Thyroid gland (tissue), 4 donors: ENCODE results near the gene NFATC2. TPM values are rescaled to one million over a fixed set of nuclear protein-coding genes. Genes with fewer than 3 reads are reported as not detected.

ENCODE experiments used
- DNase-seq, 2 donors: peaks; one replicate each; pipeline ENCODE4 v3.0.0-alpha.2; 2019
- H3K27ac ChIP-seq, 3 donors: fragments of 200-600 bp; sonication (generic); 1 replicate in 2 of 3; 2 replicates in 1 of 3; pipeline ENCODE4 v1.5.1; 2016 to 2019; ENCODE audit warnings: mild to moderate bottlenecking in 1 of 3, moderate library complexity in 1 of 3
- H3K27me3 ChIP-seq: fragments of 200-600 bp; sonication (generic); one replicate; pipeline ENCODE4 v1.5.1; 2019
- H3K36me3 ChIP-seq, 2 donors: fragments of 200-600 bp; sonication (generic); one replicate each; pipeline ENCODE4 v1.5.1; 2016 to 2019
- H3K4me1 ChIP-seq, 2 donors: fragments of 200-600 bp; sonication (generic); one replicate each; pipeline ENCODE4 v1.5.1; 2017 to 2019
- H3K4me3 ChIP-seq, 3 donors: fragments of 200-600 bp; sonication (generic); replicated peaks in 1 of 3; 1 replicate in 2 of 3; 2 replicates in 1 of 3; pipeline ENCODE4 v1.5.1; 2016; ENCODE audit warnings: mild to moderate bottlenecking in 1 of 3
- H3K9me3 ChIP-seq: fragments of 200-600 bp; sonication (generic); one replicate; pipeline ENCODE4 v1.5.1; 2017
- CTCF ChIP-seq, 6 experiments: fragments of 200-600 bp in 3 of 6; fragments of 450-650 bp in 3 of 6; sonication (generic) in 3 of 6; IDR thresholded peaks; one replicate each; pipeline ENCODE4 v1.5.1; 2016 to 2019; ENCODE audit warnings: antibody characterized with exemption in 6 of 6, mild to moderate bottlenecking in 2 of 6, inconsistent platforms in 1 of 6, moderate library complexity in 1 of 6
- POLR2A ChIP-seq, 2 donors: fragments of 450-650 bp; IDR thresholded peaks; one replicate each; pipeline ENCODE4 v1.6.1; 2017; ENCODE audit warnings: antibody characterized with exemption in 2 of 2, mild to moderate bottlenecking in 2 of 2, moderate library complexity in 1 of 2
- WGBS, 2 donors: methylation state at CpG; one replicate each; pipeline ENCODE4 v1.1.5; 2017; 5-methylcytosine and 5-hydroxymethylcytosine counted together
- intact Hi-C: fragments of 100-400 bp; cut with DNase I; formaldehyde crosslinking; loops from one replicate; pipeline ENCODE4 v1.15.1; 2023
- total RNA-seq, 4 donors: library from RNA; depleted of rRNA; stranded (reverse); fragments of >200 nt; gene quantifications; one replicate each; pipeline ENCODE4 v1.2.3, GENCODE V29; 2016

Gene NFATC2
- total RNA-seq, 4 donors from 2014 or later: 7.5 to 12.6 (median 8.5) TPM

GRCh38 chr20:51409192-51409880 is 133.2 kb downstream of the NFATC2 start:
- Histone ChIP-seq H3K4me1 (peaks cover 30 to 36% of the 10 kb centered on the region in 2 donors), H3K27ac (peak overlapping the region; percentile 61 to 92 (median 90)), H3K4me3 (no peak overlapping the region), H3K36me3 (no peaks in the 10 kb centered on the region), H3K9me3 (no peaks in the 10 kb centered on the region), H3K27me3 (no peaks in the 10 kb centered on the region)
- intact Hi-C loops: loop anchor here (10.0 kb wide), 1 partner anchor 55 kb away; no protein-coding TSS in a partner anchor
- DNase-seq: no peak
- TF ChIP-seq POLR2A (IDR thresholded peaks at IDR 0.05): no peak
- no peak for TF ChIP-seq CTCF (IDR thresholded peaks at IDR 0.05)
- WGBS, 2 donors: 76 to 78% methylated on average over 10 of the region's 10 CpGs

DNA sequence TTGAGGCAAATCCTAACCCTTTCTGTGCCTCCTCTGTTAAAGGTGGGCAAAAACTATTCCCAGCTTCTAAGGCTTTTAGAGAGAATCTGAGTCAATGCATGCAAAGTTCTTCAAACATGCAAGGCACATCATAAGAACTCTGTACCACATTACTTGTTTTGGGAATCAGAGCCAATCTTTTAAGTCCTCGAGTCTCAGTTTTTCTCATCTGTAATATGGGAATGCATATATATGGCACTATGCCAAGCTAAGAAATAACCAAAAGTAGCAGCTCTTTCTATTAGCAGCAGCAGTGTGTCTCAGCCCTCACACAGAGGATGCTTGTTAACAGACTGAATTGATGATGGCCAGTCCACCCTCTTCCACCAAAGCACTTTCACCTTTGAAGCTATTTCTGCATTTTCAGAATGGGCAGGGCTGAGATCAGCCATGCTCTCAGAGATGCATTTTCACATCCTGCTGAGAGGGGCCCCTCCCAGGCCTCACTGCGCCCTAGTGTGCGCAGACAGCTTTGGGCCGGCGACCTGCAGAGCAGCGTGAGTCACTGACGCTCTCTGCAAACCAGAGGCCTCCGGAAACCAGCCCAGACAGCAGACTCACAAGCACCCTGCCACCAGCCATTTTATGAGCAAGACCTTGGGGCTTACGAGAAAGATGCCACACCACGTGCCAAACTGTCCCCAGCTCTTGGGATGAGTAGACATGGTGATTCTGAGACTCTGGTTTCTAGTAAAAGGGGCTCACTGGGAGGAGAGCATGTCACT is 138.0 kb downstream of the NFATC2 start:
- H3K27me3 ChIP-seq: no peaks in the 10 kb centered on the region
- no peak for DNase-seq
- 88 to 93% methylated on average over 4 to 10 of the region's 10 CpGs for WGBS, 2 donors

GRCh38 chr20:51403466-51404220 is 138.9 kb downstream of the NFATC2 start:
- Histone ChIP-seq H3K27me3 (no peaks in the 10 kb centered on the region), H3K4me1 (peaks cover 0 to 6% of the 10 kb centered on the region in 2 donors), H3K27ac (no peak overlapping the region), H3K36me3 (no peaks in the 10 kb centered on the region), H3K4me3 (no peak overlapping the region), H3K9me3 (no peaks in the 10 kb centered on the region)
- intact Hi-C loops: loop anchor here (10.0 kb wide), 1 partner anchor 61 kb away; no protein-coding TSS in a partner anchor
- WGBS, 2 donors: 96 to 98% methylated on average over 9 of the region's 9 CpGs
- TF ChIP-seq POLR2A (IDR thresholded peaks at IDR 0.05): no peak
- TF ChIP-seq CTCF (IDR thresholded peaks at IDR 0.05): no peak
- no peak for DNase-seq

More for the DNA sequence above, 138.0 kb downstream of the NFATC2 start:
- Histone ChIP-seq H3K36me3 (no peaks in the 10 kb centered on the region), H3K4me3 (no peak overlapping the region), H3K27ac (no peak overlapping the region), H3K9me3 (no peaks in the 10 kb centered on the region), H3K4me1 (peaks cover 2 to 6% of the 10 kb centered on the region in 2 donors)
- intact Hi-C loops: loop anchor here (10.0 kb wide), 1 partner anchor 60 kb away; no protein-coding TSS in a partner anchor
- TF ChIP-seq CTCF (IDR thresholded peaks at IDR 0.05) (no peak), POLR2A (IDR thresholded peaks at IDR 0.05) (no peak)

- Histone ChIP-seq H3K4me3 (no peak overlapping the region), H3K27me3 (no peaks in the 10 kb centered on the region), H3K27ac (no peak overlapping the region), H3K4me1 (peaks cover 0 to 6% of the 10 kb centered on the region in 2 donors), H3K36me3 (no peaks in the 10 kb centered on the region), H3K9me3 (no peaks in the 10 kb centered on the region)
- intact Hi-C loops: loop anchor here (10.0 kb wide), 1 partner anchor 63 kb away; no protein-coding TSS in a partner anchor
- DNase-seq: no peak
- WGBS, 2 donors: 29 to 49% methylated on average over 2 of the region's 2 CpGs
- TF ChIP-seq CTCF (IDR thresholded peaks at IDR 0.05) (no peak), POLR2A (IDR thresholded peaks at IDR 0.05) (no peak)
Measured at GRCh38 chr20:51402201-51402600, 140.3 kb downstream of the NFATC2 start.
